MCF 10A (cell line): ENCODE data around the gene ZNF530. TPM values are rescaled to one million over a fixed set of nuclear protein-coding genes. Genes with fewer than 3 reads are reported as not detected.
A peak's percentile ranks its signal among the peaks of the same experiment; 100 is the strongest.

Source experiments
- BruUV-seq: library from RNA; stranded (reverse); fragments of 400-500 nt; replicated peaks from 2 replicates; lab custom pipeline; 2021; lab: Mats Ljungman, UMichigan
- CTCF ChIA-PET: fragments of 300-600 bp; sonication (Branson Sonifier 250); formaldehyde crosslinking; extraction: SDS; loops from one replicate; lab custom pipeline; 2021; ENCODE audit warnings: antibody characterized with exemption, inconsistent platforms; lab: Yijun Ruan, JAX
- POLR2A ChIA-PET: fragments of 300-600, 350-650 bp; sonication (Branson Sonifier 250); formaldehyde crosslinking; extraction: SDS; loops from one replicate; lab custom pipeline; 2020; ENCODE audit warnings: antibody characterized with exemption, inconsistent platforms; lab: Yijun Ruan, JAX
- DNase-seq: peaks from one replicate; pipeline ENCODE4 v3.0.0-alpha.2; 2018; ENCODE audit not compliant: unreplicated experiment
- H3K27ac Mint-ChIP-seq: one replicate; pipeline ENCODE4 v1.8.0; 2022; ENCODE audit warnings: mild to moderate bottlenecking, low read depth, mixed read lengths; ENCODE audit not compliant: unreplicated experiment
- H3K27me3 Mint-ChIP-seq: one replicate; pipeline ENCODE4 v1.8.0; 2022; ENCODE audit warnings: mixed read lengths; ENCODE audit not compliant: insufficient read depth, unreplicated experiment
- H3K36me3 Mint-ChIP-seq: one replicate; pipeline ENCODE4 v1.8.0; 2022; ENCODE audit warnings: mild to moderate bottlenecking, moderate library complexity, mixed read lengths; ENCODE audit not compliant: insufficient read depth, unreplicated experiment
- H3K4me1 Mint-ChIP-seq: one replicate; pipeline ENCODE4 v1.8.0; 2022; ENCODE audit warnings: mixed read lengths; ENCODE audit not compliant: insufficient read depth, unreplicated experiment
- H3K4me3 Mint-ChIP-seq: one replicate; pipeline ENCODE4 v1.8.0; 2022; ENCODE audit warnings: mild to moderate bottlenecking, moderate library complexity, mixed read lengths; ENCODE audit not compliant: unreplicated experiment
- H3K9me3 Mint-ChIP-seq: one replicate; pipeline ENCODE4 v1.8.0; 2022; ENCODE audit warnings: mixed read lengths; ENCODE audit not compliant: unreplicated experiment
- intact Hi-C: fragments of 100-400 bp; cut with micrococcal nuclease; formaldehyde crosslinking; loops from 2 replicates; pipeline ENCODE4 v1.14.1; 2022
- total RNA-seq: library from RNA; stranded (reverse); gene quantifications from 2 replicates; pipeline ENCODE4 v1.2.3, GENCODE V29; 2022
- TF ChIP-seq, protein P1 (sequence below): fragments of 200-600 bp; IDR thresholded peaks from one replicate; pipeline ENCODE4 v1.8.0; 2022; ENCODE audit warnings: antibody characterized with exemption, mild to moderate bottlenecking; ENCODE audit not compliant: unreplicated experiment

The ZNF530 gene
- total RNA-seq, 1 experiment from 2014 or later = 2.4 TPM

DNA sequence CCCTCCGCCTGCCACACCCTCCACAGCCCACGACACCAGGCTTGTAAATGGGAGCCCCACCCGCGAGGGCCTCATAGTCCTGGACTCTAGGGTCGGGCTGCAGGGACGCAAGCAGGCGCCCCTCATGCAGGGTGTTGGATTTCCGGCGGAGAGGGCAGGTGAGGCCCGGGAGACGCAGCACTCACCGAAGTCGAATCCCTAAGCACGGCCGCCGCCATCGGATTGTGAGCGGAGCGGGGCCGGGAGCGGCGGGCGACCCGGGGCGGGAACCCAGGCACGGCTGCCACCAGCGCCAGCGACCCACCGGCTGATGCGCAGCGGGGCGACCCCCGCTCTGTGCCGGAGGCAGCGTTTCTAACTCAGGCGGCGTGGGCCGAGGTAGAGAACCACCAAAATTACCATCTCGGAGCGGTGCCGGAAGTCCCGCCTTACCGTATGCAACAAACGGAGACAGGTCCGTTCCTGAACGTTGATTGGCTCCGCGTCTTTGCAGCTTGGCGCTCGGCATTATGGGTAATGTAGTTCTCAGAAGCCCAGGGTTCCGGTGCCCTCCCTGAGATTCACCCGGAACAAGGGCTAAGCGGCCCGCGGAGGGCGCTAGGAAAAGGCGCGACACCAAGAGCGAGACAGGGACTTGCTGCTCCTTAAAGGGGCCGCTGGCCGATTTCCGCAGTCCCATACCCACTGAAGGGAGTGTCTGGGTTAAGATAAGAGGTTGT is 21.0 kb upstream of the ZNF530 start, which contains the start of gene ZNF416:
Gene ZNF416 (minus strand): TSS at position 425 of the 719 bp plus-strand sequence. CDS start 207 bp downstream, at position 218.
- intact Hi-C loops = loop anchor here (2.0 to 10.0 kb wide), 2 partner anchors 20 to 336 kb away; partner anchors contain the start of genes ZNF417 and ZNF530
- H3K9me3 Mint-ChIP-seq = peaks cover 49% of the 10 kb centered on the region
- TF ChIP-seq, protein P1, sequence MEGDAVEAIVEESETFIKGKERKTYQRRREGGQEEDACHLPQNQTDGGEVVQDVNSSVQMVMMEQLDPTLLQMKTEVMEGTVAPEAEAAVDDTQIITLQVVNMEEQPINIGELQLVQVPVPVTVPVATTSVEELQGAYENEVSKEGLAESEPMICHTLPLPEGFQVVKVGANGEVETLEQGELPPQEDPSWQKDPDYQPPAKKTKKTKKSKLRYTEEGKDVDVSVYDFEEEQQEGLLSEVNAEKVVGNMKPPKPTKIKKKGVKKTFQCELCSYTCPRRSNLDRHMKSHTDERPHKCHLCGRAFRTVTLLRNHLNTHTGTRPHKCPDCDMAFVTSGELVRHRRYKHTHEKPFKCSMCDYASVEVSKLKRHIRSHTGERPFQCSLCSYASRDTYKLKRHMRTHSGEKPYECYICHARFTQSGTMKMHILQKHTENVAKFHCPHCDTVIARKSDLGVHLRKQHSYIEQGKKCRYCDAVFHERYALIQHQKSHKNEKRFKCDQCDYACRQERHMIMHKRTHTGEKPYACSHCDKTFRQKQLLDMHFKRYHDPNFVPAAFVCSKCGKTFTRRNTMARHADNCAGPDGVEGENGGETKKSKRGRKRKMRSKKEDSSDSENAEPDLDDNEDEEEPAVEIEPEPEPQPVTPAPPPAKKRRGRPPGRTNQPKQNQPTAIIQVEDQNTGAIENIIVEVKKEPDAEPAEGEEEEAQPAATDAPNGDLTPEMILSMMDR = no peak
- H3K36me3 Mint-ChIP-seq = peaks cover 41% of the 10 kb centered on the region
- TSS peak; percentile 60 for BruUV-seq
- peak; percentile 99 for DNase-seq
- no peaks in the 10 kb centered on the region for H3K27me3 Mint-ChIP-seq
- peak within 1 kb of the TSS; percentile 62 for H3K27ac Mint-ChIP-seq
- ChIA-PET POLR2A (interaction anchor here (1.0 to 1.3 kb wide), 5 partner anchors 9 to 143 kb away, joined by 3 to 9 read pairs (median 4); partner anchors contain the start of genes ZNF134, ZNF530 and ZNF551), CTCF (interaction anchor here (0.5 to 0.8 kb wide), 3 partner anchors 12 to 1245 kb away, joined by 3 to 4 read pairs (median 3); no protein-coding TSS in a partner anchor)
- peak within 1 kb of the TSS; percentile 75 for H3K4me3 Mint-ChIP-seq
- H3K4me1 Mint-ChIP-seq = peaks cover 17% of the 10 kb centered on the region

DNA sequence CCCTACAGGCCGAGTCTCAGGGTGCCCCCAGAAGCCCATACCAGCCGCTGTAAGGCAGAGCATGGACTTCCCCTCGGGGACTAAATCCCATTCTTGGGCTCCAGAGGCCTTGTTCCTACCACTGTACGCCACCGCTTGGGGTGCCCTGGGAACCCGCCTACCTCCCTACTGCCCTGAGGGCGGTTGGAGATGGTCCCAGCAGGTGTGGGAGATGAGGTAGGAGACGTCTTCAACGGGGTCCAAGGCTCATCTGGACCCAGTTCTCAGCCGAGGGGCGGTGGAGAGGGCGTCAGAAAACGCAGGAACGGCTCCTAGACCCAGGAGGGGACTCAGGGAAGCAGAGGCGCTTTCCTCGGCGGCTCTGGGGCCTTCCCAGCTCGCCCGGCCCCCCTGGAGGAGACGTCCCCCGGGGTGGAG is 16.6 kb upstream of the ZNF530 start:
- no peak for DNase-seq
- Mint-ChIP-seq H3K4me1 (peaks cover 4% of the 10 kb centered on the region), H3K9me3 (peaks cover 34% of the 10 kb centered on the region), H3K36me3 (no peaks in the 10 kb centered on the region), H3K27ac (no peak overlapping the region), H3K4me3 (no peak overlapping the region), H3K27me3 (no peaks in the 10 kb centered on the region)
- TF ChIP-seq, protein P1 = no peak
- CTCF ChIA-PET = interaction anchor here (0.6 kb wide), 1 partner anchor 15 kb away, joined by 5 read pairs; no protein-coding TSS in a partner anchor
- no TSS peak for BruUV-seq
- intact Hi-C loops = no loop called here
- POLR2A ChIA-PET = interaction anchor here (0.6 to 0.7 kb wide), 2 partner anchors 47 to 181 kb away, joined by 3 read pairs; no protein-coding TSS in a partner anchor

DNA sequence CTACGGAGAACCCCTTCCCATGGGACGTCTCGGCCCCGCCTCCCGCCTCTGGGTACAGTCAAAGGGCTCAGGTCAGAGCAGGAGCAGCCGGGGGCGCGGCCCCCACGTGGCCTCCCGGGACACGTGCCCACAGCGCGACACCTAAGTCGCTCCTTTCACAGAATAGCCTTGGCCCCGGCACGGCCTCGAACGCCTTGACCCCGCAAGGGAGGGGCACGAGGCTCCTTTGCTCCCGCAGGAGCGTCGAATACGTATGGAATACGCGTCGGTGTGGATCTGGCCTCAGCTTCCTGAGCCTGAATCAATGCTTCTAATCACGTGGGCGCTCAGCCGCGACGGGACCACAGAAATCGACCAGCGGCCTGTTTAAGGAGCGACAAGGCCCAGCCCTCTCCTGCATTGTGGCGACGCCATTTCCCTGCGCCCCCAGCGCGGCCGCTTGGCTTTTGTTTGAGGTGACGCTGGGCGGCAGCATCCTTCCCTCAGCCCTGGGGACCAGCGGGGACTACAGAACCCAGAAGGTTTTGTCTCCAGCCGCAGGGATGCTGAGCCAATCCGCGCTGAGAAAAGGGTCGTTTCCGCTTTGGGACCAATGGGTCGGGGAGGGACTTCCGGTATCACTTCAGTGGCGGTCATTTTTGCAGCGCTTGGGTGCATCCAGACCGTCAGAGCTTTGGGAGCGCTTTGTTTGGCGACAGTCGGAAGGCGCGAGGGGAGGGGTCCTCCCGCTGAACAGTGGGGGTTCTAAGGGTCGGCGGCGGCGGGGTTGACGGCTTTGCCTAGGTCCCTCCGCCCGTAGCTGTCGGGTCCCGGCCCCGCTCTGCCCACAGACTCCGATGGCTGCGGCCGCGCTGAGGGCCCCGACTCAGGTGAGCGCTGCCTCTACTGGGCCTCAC is 15.9 kb upstream of the ZNF530 start, which contains the start of gene ZIK1:
Gene ZIK1 (plus strand): TSS at position 625 of the 896 bp plus-strand sequence. CDS start 212 bp downstream, at position 837.
- intact Hi-C loops = no loop called here
- H3K36me3 Mint-ChIP-seq = no peaks in the 10 kb centered on the region
- H3K4me1 Mint-ChIP-seq = peaks cover 4% of the 10 kb centered on the region
- H3K27me3 Mint-ChIP-seq = no peaks in the 10 kb centered on the region
- CTCF ChIA-PET = no interaction called here
- H3K4me3 Mint-ChIP-seq = no peak within 1 kb of the TSS
- POLR2A ChIA-PET = no interaction called here
- peaks cover 38% of the 10 kb centered on the region for H3K9me3 Mint-ChIP-seq
- no peak within 1 kb of the TSS for H3K27ac Mint-ChIP-seq
- BruUV-seq = no TSS peak
- no peak for DNase-seq
- TF ChIP-seq, protein P1 = no peak
